ENCODE data around the gene EPB41L2. TPM values are rescaled to one million over a fixed set of nuclear protein-coding genes. Genes with fewer than 3 reads are reported as not detected.

Gene EPB41L2
- total RNA-seq, 4 donors from 2014 or later: 45.3 to 102 (median 61.9) TPM

GRCh38 chr6:131070061-131070460, 7.0 kb upstream of the EPB41L2 start:
- H3K27me3 ChIP-seq: no peaks in the 10 kb centered on the region
- no peak for DNase-seq
- H3K4me1 ChIP-seq: peaks cover 0 to 12% (median 8%) of the 10 kb centered on the region in 4 donors
- no peaks in the 10 kb centered on the region for H3K36me3 ChIP-seq
- TF ChIP-seq EP300 (IDR thresholded peaks at IDR 0.05; ENCODE audit: low read depth) (no peak), POLR2A (IDR thresholded peaks at IDR 0.05) (no peak), CTCF (IDR thresholded peaks at IDR 0.05) (no peak), POLR2AphosphoS5 (IDR thresholded peaks at IDR 0.05) (no peak)
- H3K27ac ChIP-seq: no peak overlapping the region
- H3K4me3 ChIP-seq: no peak overlapping the region
- no peaks in the 10 kb centered on the region for H3K9me3 ChIP-seq
- intact Hi-C loops (cut with DNase I; ENCODE audit: low total_unique reads): no loop called here
- in situ Hi-C loops (cut with MboI; ENCODE audit: low pct_ligation_motif_present in 1 of 4, low pct_unique_long_range_greater_than_20kb in 1 of 4, low sequenced_read_pairs in 3 of 4): no loop called here
- 91 to 97% methylated on average over 2 to 3 of the region's 3 CpGs for WGBS, 2 donors (ENCODE audit: low coverage in 1 of 2)

- H3K36me3 ChIP-seq: no peaks in the 10 kb centered on the region
- no peak for TF ChIP-seq POLR2AphosphoS5 (IDR thresholded peaks at IDR 0.05)
- no peak for TF ChIP-seq CTCF (IDR thresholded peaks at IDR 0.05)
- TF ChIP-seq POLR2A (IDR thresholded peaks at IDR 0.05): no peak
- no peak for TF ChIP-seq EP300 (IDR thresholded peaks at IDR 0.05; ENCODE audit: low read depth)
- no peaks in the 10 kb centered on the region for H3K27me3 ChIP-seq
- no peak overlapping the region for H3K4me3 ChIP-seq
- in situ Hi-C loops (cut with MboI; ENCODE audit: low pct_ligation_motif_present in 1 of 4, low pct_unique_long_range_greater_than_20kb in 1 of 4, low sequenced_read_pairs in 3 of 4) (no loop called here), intact Hi-C loops (cut with DNase I; ENCODE audit: low total_unique reads) (no loop called here)
- 96% methylated on average over 4 to 7 of the region's 7 CpGs for WGBS, 2 donors (ENCODE audit: low coverage in 1 of 2)
- H3K27ac ChIP-seq: no peak overlapping the region
- no peaks in the 10 kb centered on the region for H3K9me3 ChIP-seq
- peaks cover 8 to 29% (median 14%) of the 10 kb centered on the region in 4 donors for H3K4me1 ChIP-seq
- no peak for DNase-seq
These were observed 5.1 kb upstream of the EPB41L2 start for GRCh38 chr6:131068165-131068564.

- Histone ChIP-seq H3K27me3 (no peaks in the 10 kb centered on the region), H3K4me3 (no peak overlapping the region), H3K4me1 (peaks cover 8 to 29% (median 14%) of the 10 kb centered on the region in 4 donors), H3K9me3 (no peaks in the 10 kb centered on the region), H3K36me3 (no peaks in the 10 kb centered on the region), H3K27ac (no peak overlapping the region)
- no peak for DNase-seq
- intact Hi-C loops (cut with DNase I; ENCODE audit: low total_unique reads): no loop called here
- TF ChIP-seq EP300 (IDR thresholded peaks at IDR 0.05; ENCODE audit: low read depth) (no peak), CTCF (IDR thresholded peaks at IDR 0.05) (no peak), POLR2A (IDR thresholded peaks at IDR 0.05) (no peak), POLR2AphosphoS5 (IDR thresholded peaks at IDR 0.05) (no peak)
- in situ Hi-C loops (cut with MboI; ENCODE audit: low pct_ligation_motif_present in 1 of 4, low pct_unique_long_range_greater_than_20kb in 1 of 4, low sequenced_read_pairs in 3 of 4): no loop called here
- WGBS, 2 donors (ENCODE audit: low coverage in 1 of 2): 84 to 85% methylated on average over 6 of the region's 6 CpGs
These were observed 4.5 kb upstream of the EPB41L2 start for GRCh38 chr6:131067521-131067920.

GRCh38 chr6:131065824-131066171, 2.8 kb upstream of the EPB41L2 start:
- no peak for DNase-seq
- Histone ChIP-seq H3K27ac (peak overlapping the region; percentile 56 to 94 (median 89)), H3K9me3 (no peaks in the 10 kb centered on the region), H3K36me3 (no peaks in the 10 kb centered on the region), H3K4me1 (peaks cover 8 to 43% (median 23%) of the 10 kb centered on the region in 4 donors), H3K4me3 (no peak overlapping the region), H3K27me3 (no peaks in the 10 kb centered on the region)
- in situ Hi-C loops (cut with MboI; ENCODE audit: low pct_ligation_motif_present in 1 of 4, low pct_unique_long_range_greater_than_20kb in 1 of 4, low sequenced_read_pairs in 3 of 4) (no loop called here), intact Hi-C loops (cut with DNase I; ENCODE audit: low total_unique reads) (no loop called here)
- TF ChIP-seq POLR2A (IDR thresholded peaks at IDR 0.05) (no peak), EP300 (IDR thresholded peaks at IDR 0.05; ENCODE audit: low read depth) (no peak), CTCF (IDR thresholded peaks at IDR 0.05) (no peak), POLR2AphosphoS5 (IDR thresholded peaks at IDR 0.05) (no peak)
